Common myeloid progenitor, CD34-positive (primary cell): ENCODE measurements around the gene ZFHX3.

Experiments used
- CTCF ChIA-PET: fragments of 350-600 bp; sonication (Branson Sonifier 250); formaldehyde crosslinking; loops from one replicate; lab custom pipeline; 2021; ENCODE audit warnings: antibody characterized with exemption; lab: Charles Lee
- POLR2A ChIA-PET: fragments of 350-600 bp; sonication (Branson Sonifier 250); formaldehyde crosslinking; loops from one replicate; lab custom pipeline; 2021; ENCODE audit warnings: antibody characterized with exemption; lab: Charles Lee
- DNase-seq, 3 donors: peaks; one replicate each; pipeline versions ENCODE4 v3.0.0 to v3.0.0-alpha.2; 2013
- H3K27ac ChIP-seq, 2 experiments: 1 replicate in 1 of 2; 2 replicates in 1 of 2; pipeline ENCODE4 v1.7.0; 2013; ENCODE audit warnings: inconsistent platforms in 2 of 2, low read length in 2 of 2, mild to moderate bottlenecking in 2 of 2, low read depth in 1 of 2, moderate library complexity in 1 of 2; ENCODE audit not compliant: severe bottlenecking in 2 of 2, insufficient read depth in 1 of 2, poor library complexity in 1 of 2
- H3K27me3 ChIP-seq, 5 experiments: replicated peaks in 2 of 5; 1 replicate in 3 of 5; 2 replicates in 2 of 5; pipeline versions ENCODE4 v1.6.1 to v1.7.0; 2013; ENCODE audit warnings: low read length in 4 of 5, mild to moderate bottlenecking in 2 of 5, moderate library complexity in 2 of 5, inconsistent platforms in 1 of 5; ENCODE audit not compliant: insufficient read depth in 5 of 5, control insufficient read depth in 4 of 5
- H3K36me3 ChIP-seq, 4 experiments: 1 replicate in 2 of 4; 2 replicates in 2 of 4; pipeline versions ENCODE4 v1.6.1 to v1.7.0; 2013; ENCODE audit warnings: low read length in 3 of 4, control low read depth in 1 of 4, mild to moderate bottlenecking in 1 of 4; ENCODE audit not compliant: control insufficient read depth in 4 of 4, insufficient read depth in 4 of 4
- H3K4me1 ChIP-seq, 4 experiments: 1 replicate in 3 of 4; 2 replicates in 1 of 4; pipeline versions ENCODE4 v1.6.1 to v1.7.1; 2013; ENCODE audit warnings: low read length in 3 of 4, mild to moderate bottlenecking in 3 of 4, control low read depth in 1 of 4, inconsistent platforms in 1 of 4, moderate library complexity in 1 of 4; ENCODE audit not compliant: control insufficient read depth in 4 of 4, insufficient read depth in 4 of 4; ENCODE audit errors: control extremely low read depth in 1 of 4
- H3K4me3 ChIP-seq, 7 experiments: 1 replicate in 4 of 7; 2 replicates in 3 of 7; pipeline versions ENCODE4 v1.5.1 to v1.7.0; 2013; ENCODE audit warnings: mild to moderate bottlenecking in 7 of 7, low read length in 6 of 7, moderate library complexity in 6 of 7, inconsistent platforms in 2 of 7, low read depth in 2 of 7, control low read depth in 1 of 7; ENCODE audit not compliant: insufficient read depth in 4 of 7, control insufficient read depth in 1 of 7; ENCODE audit errors: extremely low read depth in 1 of 7
- H3K9me3 ChIP-seq, 5 experiments: 1 replicate in 4 of 5; 2 replicates in 1 of 5; pipeline versions ENCODE4 v1.6.1 to v1.7.1; 2013; ENCODE audit warnings: low read length in 4 of 5, mild to moderate bottlenecking in 2 of 5, inconsistent platforms in 1 of 5, low read depth in 1 of 5, moderate library complexity in 1 of 5; ENCODE audit not compliant: control insufficient read depth in 4 of 5, insufficient read depth in 2 of 5; ENCODE audit errors: control extremely low read depth in 1 of 5
- WGBS: methylation state at CpG from one replicate; pipeline ENCODE4 v1.1.5; 2013; ENCODE audit not compliant: insufficient coverage; 5-methylcytosine and 5-hydroxymethylcytosine counted together

ZFHX3 gene

DNA sequence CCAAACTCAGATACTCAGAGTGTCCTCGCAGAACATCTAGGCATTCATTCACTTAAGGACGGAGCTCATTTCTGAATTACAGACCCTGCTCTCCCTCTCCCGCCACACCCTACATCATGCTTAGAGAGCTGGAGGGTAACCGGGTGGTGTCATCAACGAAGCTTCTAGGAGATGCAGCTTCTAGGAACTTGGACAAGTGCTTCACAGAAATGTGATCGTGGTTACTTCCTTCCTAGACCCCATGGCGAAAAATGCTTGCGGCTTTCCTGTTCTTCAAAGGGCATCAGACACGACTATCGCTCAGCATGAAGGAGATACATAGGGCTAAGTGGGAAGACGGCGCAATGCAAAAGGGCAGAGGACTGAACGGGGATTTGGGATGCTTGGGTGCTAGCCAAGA lies 126.8 kb downstream of the ZFHX3 start:
- Histone ChIP-seq H3K36me3 (no peaks in the 10 kb centered on the region), H3K4me3 (peak overlapping the region in 2 of 7 experiments; percentile 16 to 66), H3K9me3 (no peaks in the 10 kb centered on the region), H3K4me1 (peaks cover 0 to 30% (median 13%) of the 10 kb centered on the region in 4 experiments), H3K27ac (no peak overlapping the region), H3K27me3 (no peaks in the 10 kb centered on the region)
- ChIA-PET CTCF (interaction anchor here (2.6 kb wide), 1 partner anchor 10 kb away, joined by 10 read pairs; no protein-coding TSS in a partner anchor), POLR2A (no interaction called here)
- DNase-seq, result peak in 1 of 3 donors; percentile 31
- 58% methylated on average over 13 of the region's 13 CpGs for WGBS

- Histone ChIP-seq H3K27ac (no peak overlapping the region), H3K9me3 (no peaks in the 10 kb centered on the region), H3K27me3 (no peaks in the 10 kb centered on the region), H3K4me3 (no peak overlapping the region), H3K4me1 (peaks cover 0 to 16% (median 11%) of the 10 kb centered on the region in 4 experiments), H3K36me3 (no peaks in the 10 kb centered on the region)
- WGBS, result 96% methylated on average over 3 of the region's 7 CpGs
- DNase-seq, result no peak
- CTCF ChIA-PET, result no interaction called here
- POLR2A ChIA-PET, result no interaction called here
Measured at GRCh38 chr16:72917051-72917450, 130.9 kb downstream of the ZFHX3 start.

DNA sequence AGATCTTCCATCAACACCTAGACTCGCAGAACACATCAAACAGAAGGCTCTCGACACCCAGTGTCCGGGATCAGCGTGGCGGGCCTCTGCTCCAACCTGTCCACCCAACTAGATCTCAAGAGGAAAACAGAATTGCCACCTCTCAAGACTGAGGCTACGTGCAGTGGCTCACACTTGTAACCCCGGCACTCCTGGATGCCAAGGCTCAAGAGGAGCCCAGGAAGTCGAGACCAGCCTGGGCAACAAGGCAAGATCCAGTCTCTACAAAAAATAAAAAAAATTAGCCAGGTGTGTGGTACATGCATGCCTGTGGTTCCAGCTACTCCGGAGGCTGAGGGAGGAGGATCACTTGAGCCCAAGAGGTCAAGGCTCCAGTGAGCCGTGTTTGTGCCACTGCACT lies 132.6 kb downstream of the ZFHX3 start:
- no peaks in the 10 kb centered on the region for H3K36me3 ChIP-seq
- H3K27ac ChIP-seq, result no peak overlapping the region
- ChIA-PET POLR2A (no interaction called here), CTCF (interaction anchor here (1.7 kb wide), 1 partner anchor 13 kb away, joined by 5 read pairs; no protein-coding TSS in a partner anchor)
- no peaks in the 10 kb centered on the region for H3K9me3 ChIP-seq
- WGBS, result 100% methylated on average over 8 of the region's 10 CpGs
- no peaks in the 10 kb centered on the region for H3K27me3 ChIP-seq
- no peak overlapping the region for H3K4me3 ChIP-seq
- DNase-seq, result no peak
- H3K4me1 ChIP-seq, result no peaks in the 10 kb centered on the region

- no peak overlapping the region for H3K27ac ChIP-seq
- 100% methylated on average over 1 of the region's 3 CpGs for WGBS
- H3K4me3 ChIP-seq, result no peak overlapping the region
- CTCF ChIA-PET, result interaction anchor here (1.0 kb wide), 1 partner anchor 48 kb away, joined by 3 read pairs; no protein-coding TSS in a partner anchor
- no peaks in the 10 kb centered on the region for H3K27me3 ChIP-seq
- H3K36me3 ChIP-seq, result no peaks in the 10 kb centered on the region
- no peaks in the 10 kb centered on the region for H3K4me1 ChIP-seq
- POLR2A ChIA-PET, result no interaction called here
- H3K9me3 ChIP-seq, result no peaks in the 10 kb centered on the region
- DNase-seq, result no peak
Measured at GRCh38 chr16:72913551-72913950, 134.4 kb downstream of the ZFHX3 start.

- no peak for DNase-seq
- POLR2A ChIA-PET, result no interaction called here
- 96% methylated on average over 3 of the region's 9 CpGs for WGBS
- CTCF ChIA-PET, result no interaction called here
- no peaks in the 10 kb centered on the region for H3K9me3 ChIP-seq
- H3K27me3 ChIP-seq, result no peaks in the 10 kb centered on the region
- H3K27ac ChIP-seq, result no peak overlapping the region
- H3K4me1 ChIP-seq, result peaks cover 0 to 6% (median 2%) of the 10 kb centered on the region in 4 experiments
- H3K36me3 ChIP-seq, result no peaks in the 10 kb centered on the region
- H3K4me3 ChIP-seq, result no peak overlapping the region
Measured at GRCh38 chr16:72911971-72912370, 136.0 kb downstream of the ZFHX3 start.

DNA sequence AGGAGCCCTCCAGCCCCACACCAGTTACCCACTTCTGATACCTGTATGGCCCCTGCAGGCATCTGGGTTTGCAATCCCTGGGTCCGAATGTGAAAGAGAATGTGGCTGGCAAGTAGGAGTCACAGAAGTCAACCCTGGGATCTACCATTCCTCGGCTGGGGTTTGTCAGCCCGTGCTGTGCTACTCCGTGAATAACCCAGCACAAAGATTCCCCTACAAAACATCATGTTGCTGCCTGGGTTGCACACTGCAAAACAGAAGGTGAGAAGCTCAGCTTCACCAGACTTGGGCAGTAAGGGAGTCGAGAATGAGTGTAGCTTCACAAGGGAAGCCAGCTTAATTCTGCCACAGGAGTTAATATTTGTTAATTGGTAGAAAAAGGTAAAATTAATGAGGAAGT lies 137.1 kb downstream of the ZFHX3 start:
- H3K4me3 ChIP-seq, result no peak overlapping the region
- WGBS, result 82% methylated on average over 3 of the region's 5 CpGs
- no peaks in the 10 kb centered on the region for H3K27me3 ChIP-seq

DNA sequence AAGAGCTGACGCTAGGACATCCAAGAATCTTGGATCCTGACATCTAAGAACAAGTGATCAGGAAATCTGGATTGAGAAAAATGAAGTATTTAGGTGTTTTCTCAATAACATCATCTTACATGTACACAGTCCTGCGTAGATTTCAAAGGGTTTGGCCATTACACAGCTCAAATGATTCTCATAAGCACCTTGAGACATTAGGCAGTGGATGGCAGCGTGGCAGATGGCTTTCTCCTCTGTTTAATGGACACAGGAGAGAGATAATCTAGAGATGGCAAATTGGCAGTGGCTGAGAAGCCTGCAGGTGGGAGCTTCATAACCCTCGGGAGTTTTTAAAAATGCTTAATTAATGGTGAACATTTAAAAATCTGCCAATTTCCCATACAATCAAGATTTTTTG lies 137.5 kb downstream of the ZFHX3 start:
- ChIA-PET POLR2A (no interaction called here), CTCF (interaction anchor here (1.0 to 1.2 kb wide), 2 partner anchors 8 to 13 kb away, joined by 3 to 4 read pairs; no protein-coding TSS in a partner anchor)
- H3K4me3 ChIP-seq, result no peak overlapping the region
- H3K4me1 ChIP-seq, result peaks cover 0 to 6% (median 2%) of the 10 kb centered on the region in 4 experiments
- H3K36me3 ChIP-seq, result no peaks in the 10 kb centered on the region
- H3K9me3 ChIP-seq, result no peaks in the 10 kb centered on the region
- DNase-seq, result no peak
- WGBS, result 100% methylated on average over 2 of the region's 4 CpGs
- no peak overlapping the region for H3K27ac ChIP-seq
- no peaks in the 10 kb centered on the region for H3K27me3 ChIP-seq

More for the DNA sequence above, 137.1 kb downstream of the ZFHX3 start:
- peaks cover 0 to 6% (median 2%) of the 10 kb centered on the region in 4 experiments for H3K4me1 ChIP-seq
- DNase-seq, result no peak
- no peaks in the 10 kb centered on the region for H3K9me3 ChIP-seq
- POLR2A ChIA-PET, result no interaction called here
- no peaks in the 10 kb centered on the region for H3K36me3 ChIP-seq
- CTCF ChIA-PET, result interaction anchor here (1.2 kb wide), 1 partner anchor 8 kb away, joined by 4 read pairs; no protein-coding TSS in a partner anchor
- no peak overlapping the region for H3K27ac ChIP-seq
